Upper lobe of left lung (tissue), 6 donors: ENCODE measurements around the gene GLB1L3. TPM values are rescaled to one million over a fixed set of nuclear protein-coding genes. Genes with fewer than 3 reads are reported as not detected.

Experiments used
- ATAC-seq, 2 donors: fragments of 200-7000 bp; cut with Tn5 transposase; one replicate each; pipeline ENCODE4 v1.9.1; 2022; ENCODE audit warnings: mild to moderate bottlenecking in 2 of 2, moderate library complexity in 2 of 2; ENCODE audit not compliant: low FRiP score in 2 of 2
- DNase-seq, 2 donors: peaks; one replicate each; pipeline ENCODE4 v3.0.0-alpha.2; 2019 to 2020
- H3K27ac ChIP-seq, 4 donors: fragments of 200-600 bp; sonication (generic); one replicate each; pipeline ENCODE4 v1.5.1; 2016 to 2019
- H3K27me3 ChIP-seq, 4 donors: fragments of 200-600 bp; sonication (generic); one replicate each; pipeline ENCODE4 v1.5.1; 2017 to 2019
- H3K36me3 ChIP-seq, 4 donors: fragments of 200-600 bp; sonication (generic); one replicate each; pipeline ENCODE4 v1.5.1; 2016 to 2019
- H3K4me1 ChIP-seq, 4 donors: fragments of 200-600 bp; sonication (generic); one replicate each; pipeline ENCODE4 v1.5.1; 2018 to 2019
- H3K4me3 ChIP-seq, 4 donors: fragments of 200-600 bp; sonication (generic); one replicate each; pipeline ENCODE4 v1.5.1; 2017 to 2019; ENCODE audit warnings: mild to moderate bottlenecking in 2 of 4, moderate library complexity in 1 of 4
- H3K9me3 ChIP-seq, 4 donors: fragments of 200-600 bp; sonication (generic); one replicate each; pipeline ENCODE4 v1.5.1; 2018 to 2019
- EP300 ChIP-seq, 4 donors: sonication (generic); formaldehyde crosslinking; IDR thresholded peaks; one replicate each; pipeline ENCODE4 v1.5.1; 2017; ENCODE audit warnings: antibody characterized with exemption in 4 of 4, control low read depth in 2 of 4
- POLR2A ChIP-seq, 4 donors: fragments of 450-650 bp; IDR thresholded peaks; one replicate each; pipeline ENCODE4 v1.5.1; 2016 to 2017; ENCODE audit warnings: antibody characterized with exemption in 4 of 4, mild to moderate bottlenecking in 2 of 4
- POLR2AphosphoS5 ChIP-seq, 2 donors: sonication (generic); formaldehyde crosslinking; IDR thresholded peaks; one replicate each; pipeline ENCODE4 v1.5.1; 2017; ENCODE audit warnings: antibody characterized with exemption in 2 of 2
- WGBS, 2 donors: methylation state at CpG; one replicate each; pipeline ENCODE4 v1.1.5; 2017 to 2018; 5-methylcytosine and 5-hydroxymethylcytosine counted together
- total RNA-seq, 6 donors: library from RNA; depleted of rRNA in 4 of 6; stranded (reverse); fragments of >200 nt in 4 of 6; gene quantifications; one replicate each; pipeline versions ENCODE4 v1.1.0 to v1.2.1, GENCODE V29; 2016 to 2021
- TF ChIP-seq, protein P1 (sequence below), 6 experiments: fragments of 450-650 bp in 4 of 6; fragments of 200-600 bp in 2 of 6; sonication (generic) in 2 of 6; IDR thresholded peaks; one replicate each; pipeline ENCODE4 v1.5.1; 2016 to 2019; ENCODE audit warnings: antibody characterized with exemption in 6 of 6
- donor health status: DM: no; HTN: no; CAD: no; lungs with moderate emphysema.
- donor health status: DM: no; HTN: yes; CAD: no; lungs with severe emphysema.

GLB1L3 gene
- total RNA-seq, 6 donors from 2014 or later = 0.17 to 1.3 (median 1.0) TPM; not detected in 2

DNA sequence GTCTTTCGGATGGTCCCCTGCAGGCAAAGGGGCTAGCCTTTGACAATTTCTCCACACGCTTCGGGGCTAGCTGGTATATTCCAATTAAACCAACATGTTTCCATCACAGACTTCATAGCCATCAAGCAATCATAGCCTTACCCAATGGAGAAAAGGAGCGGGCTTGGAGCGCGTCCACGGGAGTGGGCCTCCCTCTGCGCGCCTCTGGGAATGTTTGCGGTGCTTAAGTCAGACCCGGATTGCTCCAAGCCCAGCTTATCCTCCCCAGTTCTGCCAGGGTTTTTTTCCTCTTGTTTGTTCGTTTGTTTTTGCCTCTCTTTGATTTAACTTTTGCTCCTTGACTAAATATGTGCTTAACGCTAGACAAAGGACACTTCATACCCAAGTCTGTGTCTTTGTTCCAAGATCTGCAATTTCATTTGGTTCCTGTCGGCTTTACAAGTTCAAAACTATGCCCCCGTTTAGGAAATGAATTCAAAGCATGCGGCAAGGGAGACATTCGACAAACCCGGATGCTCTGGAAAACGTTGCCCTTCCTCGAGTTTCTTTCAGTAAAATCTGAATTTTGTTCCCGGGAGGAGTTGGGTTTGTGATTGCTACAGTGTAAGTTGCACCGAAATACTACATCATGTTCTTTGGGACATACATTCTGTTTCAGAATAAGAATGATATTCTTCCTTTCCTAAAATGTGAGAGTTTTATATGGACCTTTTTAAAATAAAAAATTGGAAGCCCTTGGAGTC is 54.6 kb downstream of the GLB1L3 start:
- Histone ChIP-seq H3K4me3 (peak overlapping the region in 3 of 4 donors; percentile 51 to 67 (median 61)), H3K27ac (no peak overlapping the region), H3K4me1 (peaks cover 15 to 25% (median 16%) of the 10 kb centered on the region in 4 donors), H3K9me3 (no peaks in the 10 kb centered on the region), H3K27me3 (peaks cover 0 to 5% (median 2%) of the 10 kb centered on the region in 4 donors), H3K36me3 (no peaks in the 10 kb centered on the region)
- no peak for DNase-seq
- 31 to 33% methylated on average over 22 of the region's 22 CpGs for WGBS, 2 donors
- no peak for TF ChIP-seq POLR2A (IDR thresholded peaks at IDR 0.05)
- no peak for TF ChIP-seq POLR2AphosphoS5 (IDR thresholded peaks at IDR 0.05)
- TF ChIP-seq EP300 (IDR thresholded peaks at IDR 0.05) = no peak
- TF ChIP-seq, protein P1, sequence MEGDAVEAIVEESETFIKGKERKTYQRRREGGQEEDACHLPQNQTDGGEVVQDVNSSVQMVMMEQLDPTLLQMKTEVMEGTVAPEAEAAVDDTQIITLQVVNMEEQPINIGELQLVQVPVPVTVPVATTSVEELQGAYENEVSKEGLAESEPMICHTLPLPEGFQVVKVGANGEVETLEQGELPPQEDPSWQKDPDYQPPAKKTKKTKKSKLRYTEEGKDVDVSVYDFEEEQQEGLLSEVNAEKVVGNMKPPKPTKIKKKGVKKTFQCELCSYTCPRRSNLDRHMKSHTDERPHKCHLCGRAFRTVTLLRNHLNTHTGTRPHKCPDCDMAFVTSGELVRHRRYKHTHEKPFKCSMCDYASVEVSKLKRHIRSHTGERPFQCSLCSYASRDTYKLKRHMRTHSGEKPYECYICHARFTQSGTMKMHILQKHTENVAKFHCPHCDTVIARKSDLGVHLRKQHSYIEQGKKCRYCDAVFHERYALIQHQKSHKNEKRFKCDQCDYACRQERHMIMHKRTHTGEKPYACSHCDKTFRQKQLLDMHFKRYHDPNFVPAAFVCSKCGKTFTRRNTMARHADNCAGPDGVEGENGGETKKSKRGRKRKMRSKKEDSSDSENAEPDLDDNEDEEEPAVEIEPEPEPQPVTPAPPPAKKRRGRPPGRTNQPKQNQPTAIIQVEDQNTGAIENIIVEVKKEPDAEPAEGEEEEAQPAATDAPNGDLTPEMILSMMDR (IDR thresholded peaks at IDR 0.05) = no peak
- no peak for ATAC-seq

- peak; percentile 75 to 95 for DNase-seq
- Histone ChIP-seq H3K27ac (no peak within 1 kb of the TSS), H3K4me1 (peaks cover 15 to 25% (median 16%) of the 10 kb centered on the region in 4 donors), H3K9me3 (no peaks in the 10 kb centered on the region), H3K36me3 (no peaks in the 10 kb centered on the region), H3K27me3 (peaks cover 0 to 5% (median 2%) of the 10 kb centered on the region in 4 donors), H3K4me3 (peak within 1 kb of the TSS; percentile 12 to 67 (median 56))
- TF ChIP-seq EP300 (IDR thresholded peaks at IDR 0.05) (no peak), POLR2A (IDR thresholded peaks at IDR 0.05) (peak in 1 of 4 donors; percentile 15)
- peak; percentile 89 to 95 for ATAC-seq
- WGBS, 2 donors = 3 to 7% methylated on average over 15 to 16 of the region's 80 CpGs
Observed at GRCh38 chr11:134331354-134332188, 55.4 kb downstream of the GLB1L3 start, which contains the start of gene GLB1L2. Gene GLB1L2, plus strand, starts transcription at chr11:134331988. Its CDS starts 74 bp downstream, at chr11:134332062.

DNA sequence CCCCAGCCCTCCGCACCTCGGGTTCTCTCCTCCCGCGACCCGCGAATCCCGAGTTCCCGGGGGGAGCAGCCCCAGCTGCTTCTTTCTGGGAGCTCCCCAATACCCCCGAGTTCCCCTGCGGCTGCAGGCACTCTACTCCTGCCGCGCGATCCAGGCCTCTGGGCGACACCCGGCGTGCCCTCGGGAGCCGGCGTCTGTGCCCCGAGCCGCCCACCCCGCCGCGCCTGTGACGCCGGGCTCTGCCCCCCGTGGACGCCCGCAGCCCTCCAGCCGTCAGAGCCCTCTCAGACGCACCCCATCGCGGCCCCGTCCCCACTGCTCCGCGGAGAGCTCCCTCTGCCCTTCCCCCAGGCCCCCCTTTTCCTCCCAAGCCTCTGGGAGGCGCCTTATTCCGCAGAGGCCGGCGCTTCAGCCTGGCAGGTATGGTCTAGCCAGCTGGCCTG is 56.0 kb downstream of the GLB1L3 start:
- Histone ChIP-seq H3K27me3 (peaks cover 0 to 5% (median 2%) of the 10 kb centered on the region in 4 donors), H3K4me1 (peaks cover 15 to 25% (median 16%) of the 10 kb centered on the region in 4 donors), H3K36me3 (no peaks in the 10 kb centered on the region), H3K27ac (no peak overlapping the region), H3K4me3 (peak overlapping the region; percentile 12 to 67 (median 56)), H3K9me3 (no peaks in the 10 kb centered on the region)
- ATAC-seq = peak in 1 of 2 donors; percentile 22
- WGBS, 2 donors = 0 to 3% methylated on average over 3 to 26 of the region's 40 CpGs
- TF ChIP-seq, protein P1 (IDR thresholded peaks at IDR 0.05) = no peak
- TF ChIP-seq EP300 (IDR thresholded peaks at IDR 0.05) (no peak), POLR2AphosphoS5 (IDR thresholded peaks at IDR 0.05) (no peak), POLR2A (IDR thresholded peaks at IDR 0.05) (no peak)
- peak; percentile 34 to 85 for DNase-seq

DNA sequence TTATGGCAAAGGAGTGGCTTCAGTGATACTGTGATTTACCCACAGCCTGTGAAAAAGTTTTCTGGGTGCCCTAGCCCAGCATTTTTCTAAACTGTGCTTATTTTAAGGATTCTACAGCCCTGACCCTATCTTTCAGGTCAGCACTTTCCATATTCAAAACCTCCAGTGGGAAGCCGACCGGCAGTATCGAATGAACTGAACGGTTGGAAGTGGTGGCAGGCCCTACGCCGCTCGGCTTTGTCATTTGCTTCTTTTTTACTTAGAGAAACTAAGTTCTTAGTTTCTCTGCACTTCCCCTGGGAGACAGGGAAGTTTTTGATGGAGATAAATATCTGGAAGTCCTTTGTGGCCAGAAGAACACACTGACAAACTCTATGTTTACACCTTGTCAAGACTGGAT is 56.6 kb downstream of the GLB1L3 start:
- Histone ChIP-seq H3K4me1 (peaks cover 15 to 25% (median 16%) of the 10 kb centered on the region in 4 donors), H3K27me3 (peaks cover 0 to 5% (median 2%) of the 10 kb centered on the region in 4 donors), H3K4me3 (peak overlapping the region in 2 of 4 donors; percentile 61 to 67), H3K36me3 (no peaks in the 10 kb centered on the region), H3K27ac (no peak overlapping the region), H3K9me3 (no peaks in the 10 kb centered on the region)
- TF ChIP-seq, protein P1 (IDR thresholded peaks at IDR 0.05) = no peak
- TF ChIP-seq POLR2A (IDR thresholded peaks at IDR 0.05) (no peak), EP300 (IDR thresholded peaks at IDR 0.05) (no peak), POLR2AphosphoS5 (IDR thresholded peaks at IDR 0.05) (no peak)
- 63 to 74% methylated on average over 7 of the region's 7 CpGs for WGBS, 2 donors
- DNase-seq (no peak), ATAC-seq (no peak)

GRCh38 chr11:134333312-134333711 is 57.1 kb downstream of the GLB1L3 start:
- ATAC-seq = no peak
- Histone ChIP-seq H3K27ac (no peak overlapping the region), H3K4me3 (no peak overlapping the region), H3K9me3 (no peaks in the 10 kb centered on the region), H3K36me3 (no peaks in the 10 kb centered on the region), H3K4me1 (peaks cover 15 to 25% (median 16%) of the 10 kb centered on the region in 4 donors), H3K27me3 (peaks cover 0 to 5% (median 2%) of the 10 kb centered on the region in 4 donors)
- TF ChIP-seq EP300 (IDR thresholded peaks at IDR 0.05) = no peak
- TF ChIP-seq POLR2AphosphoS5 (IDR thresholded peaks at IDR 0.05) = no peak
- TF ChIP-seq, protein P1 (IDR thresholded peaks at IDR 0.05) = no peak
- TF ChIP-seq POLR2A (IDR thresholded peaks at IDR 0.05) = no peak
- 74 to 92% methylated on average over 7 of the region's 7 CpGs for WGBS, 2 donors
- no peak for DNase-seq
